K562 (cell line): ENCODE data around the gene CLCN6. TPM values are rescaled to one million over a fixed set of nuclear protein-coding genes. Genes with fewer than 3 reads are reported as not detected.

Experiments
- ATF3 ChIP-seq, 2 experiments: fragments of 450-650 bp in 1 of 2; sonication (generic) in 1 of 2; formaldehyde crosslinking in 1 of 2; IDR thresholded peaks in 1 of 2; conservative IDR thresholded peaks in 1 of 2; 2 replicates each; pipeline versions ENCODE4 v1.6.1 to v1.8.1; 2016 to 2023; ENCODE audit warnings: mild to moderate bottlenecking in 2 of 2, moderate library complexity in 2 of 2, inconsistent platforms in 1 of 2, missing genetic modification reagents in 1 of 2
- CBX1 ChIP-seq: sonication (generic); IDR thresholded peaks from 2 replicates; pipeline ENCODE4 v1.6.1; 2016; ENCODE audit warnings: antibody characterized with exemption, low read depth, mild to moderate bottlenecking
- CHD1 ChIP-seq: fragments of 200-600 bp; sonication (generic); IDR thresholded peaks from one replicate; pipeline ENCODE4 v1.6.1; 2012; ENCODE audit warnings: mild to moderate bottlenecking, moderate library complexity, low read length, inconsistent platforms
- KLF10 ChIP-seq: fragments of 250-450 bp; sonication (Bioruptor Pico); IDR thresholded peaks from 2 replicates; pipeline ENCODE4 v1.6.1; 2021; ENCODE audit warnings: matching md5 sums
- MBD2 ChIP-seq: sonication (generic); IDR thresholded peaks from 2 replicates; pipeline ENCODE4 v1.6.1; 2016; ENCODE audit warnings: low read depth, borderline replicate concordance
- MEF2A ChIP-seq: IDR thresholded peaks from 2 replicates; pipeline ENCODE4 v1.6.1; 2011; ENCODE audit warnings: low read depth, mild to moderate bottlenecking, low read length, moderate library complexity; ENCODE audit not compliant: control insufficient read depth
- MLLT1 ChIP-seq, 2 experiments: fragments of 450-650 bp; IDR thresholded peaks; 2 replicates each; pipeline ENCODE4 v1.6.1; 2016
- MNT ChIP-seq, 2 experiments: fragments of 450-650 bp; conservative IDR thresholded peaks; 2 replicates each; pipeline ENCODE4 v1.6.1; 2017; ENCODE audit warnings: mild to moderate bottlenecking in 2 of 2, moderate library complexity in 2 of 2
- PHB ChIP-seq: fragments of 250-450 bp; sonication (Bioruptor Pico); IDR thresholded peaks from 2 replicates; pipeline ENCODE4 v1.5.0; 2021
- SMAD2 ChIP-seq: fragments of 150-350 bp; IDR thresholded peaks from 2 replicates; pipeline ENCODE4 v1.6.1; 2014; ENCODE audit warnings: low read depth, mild to moderate bottlenecking, low read length
- SMAD4 ChIP-seq: fragments of 250-450 bp; sonication (Bioruptor Pico); conservative IDR thresholded peaks from 2 replicates; pipeline ENCODE4 v1.8.0; 2021; ENCODE audit warnings: inconsistent platforms, mild to moderate bottlenecking, moderate library complexity
- SMARCC2 ChIP-seq: fragments of 450-650 bp; IDR thresholded peaks from 2 replicates; pipeline ENCODE4 v1.6.1; 2017; ENCODE audit warnings: antibody characterized with exemption, moderate library complexity, mild to moderate bottlenecking, low read depth
- SRF ChIP-seq, 2 experiments: fragments of 250-450, 450-650 bp in 1 of 2; sonication (Bioruptor Pico) in 1 of 2; sonication (generic) in 1 of 2; formaldehyde crosslinking; IDR thresholded peaks; 2 replicates each; pipeline versions ENCODE4 v1.5.0 to v1.5.1; 2020 to 2022; ENCODE audit warnings: mild to moderate bottlenecking in 1 of 2, missing genetic modification reagents in 1 of 2
- ZBTB7A ChIP-seq: IDR thresholded peaks from 2 replicates; pipeline ENCODE4 v1.6.1; 2011; ENCODE audit warnings: low read depth, mild to moderate bottlenecking, low read length, moderate library complexity, borderline replicate concordance; ENCODE audit not compliant: control insufficient read depth
- ZNF23 ChIP-seq: fragments of 250-450 bp; sonication (Bioruptor Pico); IDR thresholded peaks from 2 replicates; pipeline ENCODE4 v1.4.0; 2020; ENCODE audit warnings: mild to moderate bottlenecking
- ZNF316 ChIP-seq: fragments of 450-650 bp; IDR thresholded peaks from 2 replicates; pipeline ENCODE4 v1.6.1; 2016
- ZNF584 ChIP-seq: fragments of 200-800 bp; sonication (Bioruptor generic); IDR thresholded peaks from 2 replicates; pipeline ENCODE4 v1.6.1; 2016; ENCODE audit warnings: low read depth, mild to moderate bottlenecking, missing genetic modification characterization, missing compliant biosample characterization
- ZNF785 ChIP-seq: fragments of 250-450 bp; sonication (Bioruptor Pico); IDR thresholded peaks from 2 replicates; pipeline ENCODE4 v1.4.0; 2020; ENCODE audit warnings: mild to moderate bottlenecking
- polyA plus RNA-seq, 8 experiments: library from polyadenylated mRNA; depleted of rRNA in 4 of 8; stranded (reverse) in 5 of 8; unstranded in 3 of 8; fragments of >200 nt; fragmentation: Nextera tagmentation in 2 of 8; fragmentation: Illumina TruSeq in 1 of 8; extraction: Ambion mirVana in 2 of 8; extraction: Trizol in 1 of 8; gene quantifications; 2 replicates each; pipeline versions ENCODE4 v1.2.1 to v1.2.3, GENCODE V29; 2011 to 2014; ENCODE audit warnings: inconsistent platforms in 1 of 8, missing spikeins in 1 of 8
- total RNA-seq, 7 experiments: library from RNA; depleted of rRNA in 6 of 7; stranded (reverse); fragments of >200 nt in 6 of 7; fragmentation: Illumina TruSeq in 2 of 7; extraction: Trizol in 2 of 7; gene quantifications; 2 replicates each; pipeline versions ENCODE4 v1.2.1 to v1.2.3, GENCODE V29; 2011 to 2021; ENCODE audit warnings: low replicate concordance in 1 of 7
- TF ChIP-seq, protein P1 (sequence below): fragments of 450-650 bp; formaldehyde crosslinking; IDR thresholded peaks from 2 replicates; pipeline ENCODE4 v1.4.0; 2020; ENCODE audit warnings: mild to moderate bottlenecking, moderate library complexity
- TF ChIP-seq, protein P2 (sequence below): fragments of 250-450 bp; sonication (Bioruptor Pico); IDR thresholded peaks from 2 replicates; pipeline ENCODE4 v1.5.0; 2021

Gene CLCN6
- total and polyA plus RNA-seq, 9 of the 15 experiments (the other 6 are each of a cell fraction or from before 2014, with no cell fraction given): 2.0 to 21.8 (median 13.6) TPM

DNA sequence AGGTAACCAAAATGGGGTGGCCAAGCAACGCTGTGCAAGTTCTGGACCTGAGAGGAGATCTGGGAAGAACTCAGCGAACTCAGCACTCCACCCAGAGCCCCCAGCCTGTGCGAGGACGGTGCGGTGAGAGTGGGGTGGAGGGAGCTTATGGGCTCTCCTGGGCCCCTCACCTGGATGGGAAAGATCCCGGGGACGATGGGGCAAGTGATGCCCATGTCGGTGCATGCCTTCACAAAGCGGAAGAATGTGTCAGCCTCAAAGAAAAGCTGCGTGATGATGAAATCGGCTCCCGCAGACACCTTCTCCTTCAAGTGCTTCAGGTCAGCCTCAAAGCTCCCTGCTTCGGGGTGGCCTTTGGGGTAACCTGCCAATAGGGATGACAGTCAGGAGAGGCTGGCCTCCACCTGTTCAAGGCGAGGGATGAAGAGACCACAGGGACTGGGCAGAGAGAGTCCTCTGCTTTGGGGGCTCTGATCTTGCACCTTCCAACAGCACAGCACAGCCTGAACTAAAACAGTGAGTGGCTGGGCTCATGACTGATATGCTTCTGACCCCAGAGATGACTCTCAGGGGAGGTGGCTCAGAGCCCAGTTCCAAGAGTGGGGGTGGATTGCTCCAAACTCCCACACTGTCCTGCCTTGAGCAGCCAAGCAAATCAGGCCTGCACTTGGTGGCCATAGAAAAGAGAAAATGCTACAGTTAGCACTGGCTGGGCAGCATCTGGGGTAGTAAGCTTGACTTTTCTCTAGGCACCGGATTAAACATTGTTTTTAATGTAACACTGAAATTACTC, 9.8 kb upstream of the CLCN6 start (continued):
- TF ChIP-seq CBX1 (0 out of 2 replicates have a peak, but pooled peaks have one; percentile 22), MEF2A (no peak), SRF (CRISPR knock-in tag; IDR thresholded peaks at IDR 0.05) (0 out of 4 replicates have a peak, but pooled peaks of 1 of the 2 experiments have one; percentile 48), MLLT1 (IDR thresholded peaks at IDR 0.05) (peak; percentile 67 to 74; a peak in 3 of 4 replicates), SMARCC2 (peak; percentile 49; the same call in 1 of the 2 replicates), CHD1 (peak; percentile 90), SMAD4 (CRISPR knock-in tag) (peak; percentile 40), ZNF23 (no peak), ZBTB7A (peak; percentile 72; the same call in 1 of the 2 replicates), ZNF584 (CRISPR knock-in tag) (0 out of 2 replicates have a peak, but pooled peaks have one; percentile 78), PHB (CRISPR knock-in tag) (0 out of 2 replicates have a peak, but pooled peaks have one; percentile 19), MNT (conservative IDR thresholded peaks at IDR 0.05) (no peak), ZNF316 (no peak), SMAD2 (no peak), ATF3 (IDR thresholded peaks at IDR 0.05) (no peak), ATF3 (CRISPR knock-in tag; conservative IDR thresholded peaks at IDR 0.05) (0 out of 2 replicates have a peak, but pooled peaks have one; percentile 27), KLF10 (CRISPR knock-in tag) (peak; percentile 50; the same call in 1 of the 2 replicates), ZNF785 (CRISPR knock-in tag) (no peak), MBD2 (peak; percentile 47; the same call in 1 of the 2 replicates)
- TF ChIP-seq, protein P1, sequence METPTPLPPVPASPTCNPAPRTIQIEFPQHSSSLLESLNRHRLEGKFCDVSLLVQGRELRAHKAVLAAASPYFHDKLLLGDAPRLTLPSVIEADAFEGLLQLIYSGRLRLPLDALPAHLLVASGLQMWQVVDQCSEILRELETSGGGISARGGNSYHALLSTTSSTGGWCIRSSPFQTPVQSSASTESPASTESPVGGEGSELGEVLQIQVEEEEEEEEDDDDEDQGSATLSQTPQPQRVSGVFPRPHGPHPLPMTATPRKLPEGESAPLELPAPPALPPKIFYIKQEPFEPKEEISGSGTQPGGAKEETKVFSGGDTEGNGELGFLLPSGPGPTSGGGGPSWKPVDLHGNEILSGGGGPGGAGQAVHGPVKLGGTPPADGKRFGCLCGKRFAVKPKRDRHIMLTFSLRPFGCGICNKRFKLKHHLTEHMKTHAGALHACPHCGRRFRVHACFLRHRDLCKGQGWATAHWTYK: peak; percentile 62; the same call in 1 of the 2 replicates
- TF ChIP-seq, protein P2, sequence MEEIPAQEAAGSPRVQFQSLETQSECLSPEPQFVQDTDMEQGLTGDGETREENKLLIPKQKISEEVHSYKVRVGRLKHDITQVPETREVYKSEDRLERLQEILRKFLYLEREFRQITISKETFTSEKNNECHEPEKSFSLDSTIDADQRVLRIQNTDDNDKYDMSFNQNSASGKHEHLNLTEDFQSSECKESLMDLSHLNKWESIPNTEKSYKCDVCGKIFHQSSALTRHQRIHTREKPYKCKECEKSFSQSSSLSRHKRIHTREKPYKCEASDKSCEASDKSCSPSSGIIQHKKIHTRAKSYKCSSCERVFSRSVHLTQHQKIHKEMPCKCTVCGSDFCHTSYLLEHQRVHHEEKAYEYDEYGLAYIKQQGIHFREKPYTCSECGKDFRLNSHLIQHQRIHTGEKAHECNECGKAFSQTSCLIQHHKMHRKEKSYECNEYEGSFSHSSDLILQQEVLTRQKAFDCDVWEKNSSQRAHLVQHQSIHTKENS (CRISPR knock-in tag): no peak
